Right ventricle myocardium inferior (tissue), 1 donor: ENCODE data around the gene PRR33. TPM values are rescaled to one million over a fixed set of nuclear protein-coding genes. Genes with fewer than 3 reads are reported as not detected.

ENCODE experiments used
- ATAC-seq: fragments of 200-7000 bp; cut with Tn5 transposase; one replicate; pipeline ENCODE4 v1.9.1; 2020; ENCODE audit warnings: mild to moderate bottlenecking, moderate library complexity
- DNase-seq: peaks from one replicate; pipeline ENCODE4 v3.0.0; 2021; ENCODE audit errors: missing footprints
- intact Hi-C: fragments of 100-400 bp; cut with DNase I; formaldehyde crosslinking; loops from one replicate; pipeline ENCODE4 v1.11.0; 2022
- total RNA-seq: library from RNA; stranded (reverse); fragmentation: NEBNext Ultra II Directional; extraction: Animal tissue kit (Norgen Biotek cat#: 25700); gene quantifications from one replicate; pipeline ENCODE4 v1.2.1, GENCODE V29; 2021
- donor health status: DM: no; HTN: yes; CAD: no; lungs with severe emphysema.

Gene PRR33
- total RNA-seq, 1 donor from 2014 or later, result 5.0 TPM

- peak; percentile 61 for DNase-seq
- ATAC-seq, result no peak
Measured at GRCh38 chr11:1919391-1920127, 27.9 kb upstream of the PRR33 start, which contains the start of gene TNNT3. Gene TNNT3, plus strand, starts transcription at chr11:1919703. Its CDS starts 3,172 bp downstream, at chr11:1922875.

DNA sequence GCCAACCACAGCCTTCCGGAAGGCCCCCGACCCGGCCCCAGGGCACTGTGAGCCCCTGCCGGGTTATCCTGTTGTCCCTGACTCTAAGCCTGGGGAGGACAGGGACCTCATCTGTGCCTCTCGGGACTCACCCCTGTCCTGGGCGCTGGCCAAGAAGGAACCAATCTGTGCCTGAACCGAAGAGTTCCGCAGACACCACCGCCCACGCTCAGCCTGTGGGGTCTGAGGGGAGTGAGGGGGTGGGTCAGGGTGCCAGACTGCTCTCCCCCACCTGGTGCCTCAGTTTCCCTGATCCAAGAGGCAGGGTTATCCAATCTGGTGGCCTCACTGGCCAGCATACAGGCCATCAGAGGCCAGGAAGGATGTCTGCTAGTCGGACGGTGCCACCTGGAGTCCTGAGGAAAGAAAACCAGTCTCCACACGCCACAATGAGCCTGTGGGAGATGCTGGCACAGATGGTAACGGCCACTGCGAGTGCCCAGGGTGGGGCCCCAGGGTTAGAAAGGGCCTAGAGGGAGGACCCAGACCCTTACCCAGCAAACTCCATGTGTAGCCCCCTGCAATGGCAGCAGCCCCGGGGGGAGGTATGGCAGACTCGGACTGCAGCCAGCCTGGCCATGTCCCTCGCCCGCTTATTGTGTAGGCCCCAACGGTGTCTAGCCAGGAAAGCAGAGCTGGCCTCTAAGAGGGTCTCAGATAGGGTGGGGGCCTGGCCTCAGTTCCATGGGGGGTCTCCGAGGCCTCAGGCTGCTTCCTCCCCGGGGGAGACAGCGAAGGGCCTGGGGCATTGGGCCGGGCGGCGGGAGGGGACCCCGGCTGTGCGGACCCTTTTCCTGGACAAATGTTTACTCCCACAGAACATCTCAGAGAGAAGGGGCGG is 27.0 kb upstream of the PRR33 start:
- intact Hi-C loops, result loop anchor here (5.0 kb wide), 2 partner anchors 36 to 226 kb away; no protein-coding TSS in a partner anchor
- ATAC-seq (no peak), DNase-seq (peak; percentile 57)

More at GRCh38 chr11:1919391-1920127, 27.9 kb upstream of the PRR33 start, which contains the start of gene TNNT3:
- intact Hi-C loops, result loop anchor here (5.0 kb wide), 2 partner anchors 37 to 227 kb away; no protein-coding TSS in a partner anchor

DNA sequence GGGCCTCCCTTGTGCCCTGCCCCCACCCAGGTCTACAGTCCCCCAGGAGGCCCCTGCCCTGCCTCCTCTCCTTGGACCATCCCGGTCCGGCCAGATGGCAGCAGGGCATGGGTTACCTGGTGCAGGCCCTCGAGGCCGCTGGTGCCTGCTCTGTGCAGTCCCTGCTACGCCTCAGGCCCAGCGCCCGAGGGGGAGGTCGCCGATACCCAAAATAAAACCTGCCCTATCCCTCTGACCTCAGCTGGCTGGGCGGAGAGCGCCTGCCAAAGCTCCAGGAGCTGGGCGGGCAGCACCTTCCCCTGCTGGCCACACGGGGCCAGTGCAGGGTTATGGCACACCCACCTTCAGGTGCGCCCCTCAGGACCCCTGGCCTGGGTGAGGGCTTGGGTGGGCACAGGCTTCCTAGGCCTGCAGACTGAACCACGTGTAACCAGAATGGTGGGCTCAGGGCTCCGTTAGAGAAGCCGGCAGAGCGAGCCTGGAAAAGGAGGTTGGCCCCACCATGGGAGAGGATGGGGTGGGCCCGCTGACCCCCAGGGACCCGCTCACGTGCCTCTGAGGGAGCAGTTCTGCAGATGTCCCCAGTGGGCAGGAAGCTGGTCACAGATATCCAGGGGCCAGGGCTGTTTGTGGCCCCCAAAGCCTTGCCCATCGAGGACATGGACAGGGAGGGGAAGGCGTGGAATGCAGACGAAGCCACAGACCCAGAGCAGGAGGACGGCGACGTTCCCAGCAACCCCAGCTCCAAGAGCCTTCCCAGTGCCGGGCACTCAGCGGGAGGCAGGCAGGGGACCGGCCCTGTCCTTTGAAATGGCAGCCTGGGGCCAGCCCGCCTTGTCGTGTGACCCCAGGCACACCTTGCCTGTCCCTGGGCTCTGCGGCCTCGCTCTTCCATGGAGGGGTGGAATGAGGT is 26.1 kb upstream of the PRR33 start:
- DNase-seq (peak; percentile 82), ATAC-seq (peak; percentile 65)
- intact Hi-C loops, result loop anchor here (2.0 to 5.0 kb wide), 3 partner anchors 35 to 225 kb away; no protein-coding TSS in a partner anchor

DNA sequence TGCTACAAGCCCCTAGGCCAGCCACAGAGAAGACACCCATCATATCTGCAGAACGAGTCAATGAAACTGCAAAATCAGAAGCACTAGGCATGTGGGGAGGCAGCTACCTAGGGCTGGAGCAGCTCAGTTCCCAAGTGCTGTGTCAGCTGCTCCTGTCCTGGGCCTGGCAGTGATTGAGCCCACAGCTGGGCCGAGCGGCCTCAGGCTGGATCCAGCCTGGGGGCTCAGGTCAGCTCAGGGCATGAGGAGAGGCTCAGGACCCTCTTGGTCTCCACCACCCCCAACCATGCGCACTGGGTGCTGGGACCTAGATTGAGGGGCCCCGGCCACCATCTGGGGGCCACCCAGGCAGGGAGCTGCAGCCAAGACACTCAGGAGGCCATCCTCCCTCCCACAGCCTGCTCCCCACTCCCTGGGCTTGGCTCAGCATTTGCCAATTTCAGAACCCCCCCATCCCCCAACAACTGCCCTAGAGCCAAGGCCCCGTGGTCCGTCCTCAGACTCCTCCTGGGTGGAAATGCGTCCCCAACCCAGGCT is 25.4 kb upstream of the PRR33 start:
- DNase-seq, result peak; percentile 58
- ATAC-seq, result peak; percentile 58
- intact Hi-C loops, result loop anchor here (1.0 to 5.0 kb wide), 4 partner anchors 24 to 225 kb away; no protein-coding TSS in a partner anchor

DNA sequence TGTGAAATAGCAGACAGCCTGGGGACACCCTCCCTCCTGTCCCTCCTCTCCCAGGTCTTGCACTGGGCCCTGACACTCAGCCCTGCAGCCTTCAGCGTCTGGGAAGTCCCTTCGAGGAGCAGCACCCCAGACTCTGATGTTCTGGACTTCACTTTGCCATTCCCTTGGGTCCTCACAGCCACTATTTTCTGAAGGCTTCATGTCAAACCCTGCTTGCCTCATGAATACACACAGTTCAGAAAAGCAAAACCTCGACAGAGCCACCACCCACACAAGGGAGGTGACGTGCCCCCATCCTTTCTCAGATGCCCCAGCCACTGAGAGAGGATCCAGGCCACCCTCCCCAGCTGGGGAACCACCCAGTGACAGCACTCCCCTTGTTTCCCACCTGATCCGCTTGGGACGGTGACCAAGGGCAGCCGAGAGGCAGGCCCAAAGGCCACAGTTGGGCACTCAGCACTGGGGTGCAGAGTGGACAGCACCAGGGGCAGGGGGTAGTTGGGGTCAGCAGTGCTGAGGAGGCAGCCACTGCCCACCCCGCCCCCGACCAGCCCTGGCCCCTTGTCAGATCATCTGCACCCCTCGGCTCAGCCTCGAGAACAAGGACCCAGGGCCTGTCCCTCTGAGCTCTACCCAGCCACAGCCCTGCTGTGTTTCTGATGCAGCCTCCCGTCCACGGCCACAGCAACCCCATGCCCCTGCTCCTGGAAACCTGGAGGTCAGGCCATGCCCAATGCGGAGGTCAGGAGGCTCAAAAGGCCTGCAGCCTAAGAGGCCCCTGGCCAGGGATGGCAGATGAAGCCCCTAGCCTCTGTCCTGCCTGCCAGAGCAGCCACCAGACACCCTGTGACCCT is 24.7 kb upstream of the PRR33 start:
- intact Hi-C loops, result loop anchor here (1.0 to 5.0 kb wide), 4 partner anchors 23 to 224 kb away; no protein-coding TSS in a partner anchor
- ATAC-seq (peak; percentile 7), DNase-seq (peak; percentile 62)

DNA sequence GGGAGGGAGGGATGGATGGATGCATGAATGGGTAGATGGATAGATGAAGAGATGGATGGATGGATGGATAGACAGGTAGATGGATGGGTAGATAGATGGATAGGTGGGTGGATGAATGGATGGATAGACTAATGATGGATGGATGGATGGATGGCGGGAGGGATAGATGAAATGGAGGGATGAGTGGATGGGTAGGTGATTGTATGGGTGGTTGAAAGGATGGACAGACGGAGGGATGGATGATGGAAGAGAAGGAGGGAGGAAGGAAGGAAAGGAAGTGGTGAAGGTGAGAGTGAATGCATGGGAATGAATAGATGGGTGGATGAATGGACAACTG is 24.1 kb upstream of the PRR33 start:
- ATAC-seq (no peak), DNase-seq (no peak)
- intact Hi-C loops, result loop anchor here (1.0 to 5.0 kb wide), 4 partner anchors 22 to 223 kb away; no protein-coding TSS in a partner anchor

GRCh38 chr11:1913271-1914060 is 21.8 kb upstream of the PRR33 start:
- no peak for ATAC-seq
- peak; percentile 40 for DNase-seq
- intact Hi-C loops, result loop anchor here (1.0 kb wide), 1 partner anchor 26 kb away; no protein-coding TSS in a partner anchor

GRCh38 chr11:1912289-1912878 is 20.7 kb upstream of the PRR33 start:
- DNase-seq (peak; percentile 46), ATAC-seq (no peak)
- intact Hi-C loops, result no loop called here

GRCh38 chr11:1909524-1909923 is 17.8 kb upstream of the PRR33 start:
- no peak for DNase-seq
- intact Hi-C loops, result loop anchor here (1.0 kb wide), 1 partner anchor 22 kb away; no protein-coding TSS in a partner anchor
- no peak for ATAC-seq

DNA sequence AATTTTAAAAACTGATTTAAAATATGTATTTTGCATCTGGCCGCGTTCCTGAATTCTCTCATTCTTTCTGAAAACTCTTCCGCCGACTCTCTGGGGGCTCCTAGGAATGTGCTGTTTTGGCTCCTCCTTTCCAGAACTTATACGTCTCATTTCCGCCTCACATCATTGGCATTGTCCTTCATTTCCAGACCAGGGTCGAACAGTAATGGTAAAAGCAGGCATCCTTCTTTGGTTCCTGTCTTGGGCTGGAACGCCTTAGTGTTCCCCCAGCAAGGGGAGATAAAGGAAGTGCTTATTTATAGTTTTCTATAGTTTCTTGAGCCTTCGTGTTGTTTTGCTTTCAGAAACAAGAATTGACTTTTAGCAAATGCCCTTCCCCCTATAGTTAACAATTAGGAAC is 16.9 kb upstream of the PRR33 start:
- ATAC-seq (peak; percentile 36), DNase-seq (peak; percentile 11)
- intact Hi-C loops, result loop anchor here (1.0 kb wide), 1 partner anchor 23 kb away; no protein-coding TSS in a partner anchor

- no peak for ATAC-seq
- intact Hi-C loops, result no loop called here
- peak; percentile 30 for DNase-seq
Measured at GRCh38 chr11:1906611-1907423, 15.1 kb upstream of the PRR33 start.

DNA sequence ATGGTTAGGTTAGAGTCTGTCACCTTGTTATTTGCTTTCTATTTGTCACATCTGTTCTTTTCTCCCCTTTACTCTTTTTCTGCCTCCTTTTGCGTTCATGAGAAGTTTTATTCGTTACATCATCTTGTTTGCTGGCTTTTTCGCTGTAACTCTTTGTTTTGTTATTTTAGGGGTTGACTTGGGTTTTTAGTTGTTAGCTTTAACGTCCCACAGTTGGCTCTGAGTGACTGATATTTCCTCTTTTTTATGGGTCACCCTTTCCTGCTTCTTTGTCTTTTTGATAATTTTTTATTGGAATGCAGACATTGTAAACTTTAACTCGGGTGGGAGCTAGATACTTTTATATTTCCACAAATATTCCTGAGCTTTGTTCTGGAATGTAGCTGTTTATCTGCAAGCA is 14.5 kb upstream of the PRR33 start:
- ATAC-seq (no peak), DNase-seq (no peak)
- intact Hi-C loops, result no loop called here

DNA sequence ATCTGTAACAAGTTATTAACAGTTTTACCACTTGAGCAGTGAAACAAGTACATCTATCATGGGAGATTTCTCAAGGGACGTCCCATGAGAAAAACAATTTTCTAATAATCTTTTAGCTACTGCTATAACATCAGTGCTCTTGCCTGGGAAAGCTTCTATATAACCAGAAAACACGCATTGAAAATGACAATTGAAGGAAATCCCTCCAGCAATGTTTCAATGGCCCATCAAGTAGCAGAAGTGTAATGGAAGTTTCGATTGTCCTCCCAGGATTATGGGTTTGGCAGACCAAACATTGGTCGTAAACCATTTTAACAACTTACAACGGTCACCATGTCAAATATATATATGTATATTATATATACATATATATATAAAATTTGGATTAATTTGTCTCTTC is 8.0 kb upstream of the PRR33 start:
- intact Hi-C loops, result no loop called here
- no peak for ATAC-seq
- DNase-seq, result no peak

GRCh38 chr11:1899090-1899489 is 7.4 kb upstream of the PRR33 start:
- DNase-seq, result no peak
- intact Hi-C loops, result no loop called here
- ATAC-seq, result no peak

- DNase-seq (peak; percentile 35), ATAC-seq (no peak)
- intact Hi-C loops, result no loop called here
Measured at GRCh38 chr11:1896923-1897322, 5.2 kb upstream of the PRR33 start.
